NCI-H2196 (cell line): Measurements from ENCODE around the gene PCNX2.

ENCODE experiments used
- DNase-seq: peaks from one replicate; lab custom pipeline; 2025; ENCODE audit not compliant: unreplicated experiment; lab: John Stamatoyannopoulos, UW

Gene PCNX2

DNA sequence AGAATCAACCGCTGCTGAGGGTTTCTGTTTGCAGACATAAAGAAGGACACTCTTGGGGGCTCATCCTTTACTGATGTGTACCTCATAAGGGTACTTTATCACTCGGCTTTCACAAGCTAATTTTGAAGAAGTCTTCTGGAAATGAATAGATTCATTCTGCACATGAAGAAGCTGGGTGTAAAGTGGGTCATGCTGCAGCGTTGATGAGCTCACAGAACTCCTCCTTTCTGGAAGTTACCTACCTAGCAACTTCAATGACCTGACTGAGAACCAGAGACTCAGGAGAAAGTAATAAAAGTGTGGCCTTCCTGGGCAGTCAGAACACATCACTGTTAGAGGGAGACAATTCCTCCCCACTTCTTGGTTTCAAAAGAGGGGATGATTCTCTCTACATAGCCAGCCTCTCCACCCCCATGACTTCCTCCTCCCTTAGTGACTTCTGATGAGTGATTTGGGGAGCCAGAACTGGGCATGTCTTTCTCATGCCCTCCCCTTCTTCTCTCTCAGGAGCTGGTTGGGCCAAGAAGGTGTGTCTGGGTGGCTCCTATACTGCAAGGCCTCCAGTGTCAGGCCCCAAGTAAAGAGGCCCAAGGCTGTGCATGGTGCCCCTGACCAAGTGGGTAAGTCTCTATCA is 27.0 kb downstream of the PCNX2 start:
- DNase-seq, result no peak

DNA sequence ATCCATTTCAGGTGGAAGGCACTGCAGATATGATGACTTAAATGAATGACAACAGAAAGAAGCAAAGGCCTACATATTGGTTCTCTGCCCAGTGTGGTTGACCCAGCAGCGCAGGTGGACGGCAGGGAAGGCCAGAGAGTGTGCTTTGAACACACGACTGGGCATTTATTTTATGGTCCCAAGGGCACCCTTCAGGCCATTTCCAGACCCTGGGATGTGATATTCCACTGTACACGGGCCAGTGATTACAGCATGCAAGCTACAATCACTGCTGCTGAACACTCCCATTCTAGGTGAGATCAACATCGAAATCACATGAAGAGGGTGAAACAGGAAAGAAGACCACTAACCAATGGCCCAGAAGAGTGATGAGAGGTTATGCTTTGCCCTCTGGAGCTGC is 33.8 kb downstream of the PCNX2 start:
- no peak for DNase-seq

DNA sequence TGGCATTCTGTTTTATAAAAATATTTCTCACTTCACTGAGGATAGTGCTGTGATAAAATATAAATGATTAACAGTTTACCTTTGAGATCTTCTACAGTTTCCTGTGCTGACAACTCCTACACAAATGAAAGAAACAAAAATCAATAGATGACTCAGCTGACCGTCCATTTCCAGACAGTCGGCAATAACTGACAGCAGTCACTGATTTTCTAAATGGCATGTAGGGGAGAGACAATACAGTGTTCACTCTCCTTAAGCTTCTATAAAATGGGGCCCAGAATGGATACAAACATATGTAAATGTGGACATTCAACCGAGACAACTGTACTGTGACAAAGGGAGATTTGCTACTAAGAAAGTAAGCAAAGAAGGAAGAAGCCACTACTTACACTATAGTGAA is 34.3 kb downstream of the PCNX2 start:
- DNase-seq, result no peak

DNA sequence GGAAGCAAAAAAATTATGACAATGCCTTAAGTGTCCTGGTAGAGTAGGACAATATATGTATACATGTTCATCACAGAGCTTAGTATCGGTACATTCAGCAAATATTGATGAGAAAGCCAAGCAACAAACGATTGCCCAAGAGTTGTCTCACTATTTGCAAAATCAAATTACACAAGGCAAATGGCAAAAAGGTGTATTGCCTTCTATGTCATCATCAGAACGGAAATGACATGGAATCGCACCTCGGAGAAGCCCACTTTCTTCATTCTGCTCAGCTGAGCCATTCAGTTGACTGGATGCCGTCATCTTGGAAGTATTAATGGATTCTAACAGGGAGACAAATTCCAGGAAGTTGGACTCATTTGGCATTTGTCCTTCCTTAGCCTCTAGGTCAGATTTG is 37.7 kb downstream of the PCNX2 start:
- no peak for DNase-seq

DNA sequence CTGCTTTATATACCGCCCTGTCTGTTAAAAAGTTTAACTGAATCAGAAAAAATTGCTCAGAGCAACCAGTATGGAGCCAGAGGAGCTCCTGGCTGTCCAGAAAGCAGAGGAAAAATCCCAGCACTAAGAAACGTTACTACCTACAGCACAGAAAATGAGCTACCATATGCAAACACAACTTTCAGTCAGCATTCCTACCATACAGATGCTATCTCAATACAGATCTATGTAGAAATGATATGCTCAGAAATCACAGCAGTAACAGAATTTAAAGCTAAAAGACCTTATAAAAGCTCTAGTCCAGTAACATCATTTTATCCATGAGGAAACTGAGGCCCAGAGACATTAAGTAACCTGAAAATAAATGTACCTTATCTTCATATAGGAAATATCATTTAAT is 38.7 kb downstream of the PCNX2 start:
- no peak for DNase-seq

DNA sequence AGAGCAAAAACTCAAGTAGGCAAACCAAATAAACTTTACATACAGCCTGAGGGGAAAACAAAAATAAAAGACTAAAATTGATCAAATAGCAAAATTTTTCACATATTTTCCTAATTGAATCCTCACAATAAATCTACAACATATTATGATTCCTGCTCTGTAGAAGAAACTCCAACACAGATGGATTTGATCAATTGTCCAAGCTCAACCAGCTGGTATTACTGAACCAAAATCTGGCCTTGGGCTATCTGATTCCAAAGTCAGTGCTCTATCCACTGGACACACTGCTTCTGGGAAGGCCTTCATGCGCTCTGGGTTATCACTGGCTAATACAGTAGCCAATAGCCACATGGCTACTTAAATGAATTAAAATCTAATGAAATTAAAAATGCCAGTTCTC is 39.3 kb downstream of the PCNX2 start:
- DNase-seq, result no peak

DNA sequence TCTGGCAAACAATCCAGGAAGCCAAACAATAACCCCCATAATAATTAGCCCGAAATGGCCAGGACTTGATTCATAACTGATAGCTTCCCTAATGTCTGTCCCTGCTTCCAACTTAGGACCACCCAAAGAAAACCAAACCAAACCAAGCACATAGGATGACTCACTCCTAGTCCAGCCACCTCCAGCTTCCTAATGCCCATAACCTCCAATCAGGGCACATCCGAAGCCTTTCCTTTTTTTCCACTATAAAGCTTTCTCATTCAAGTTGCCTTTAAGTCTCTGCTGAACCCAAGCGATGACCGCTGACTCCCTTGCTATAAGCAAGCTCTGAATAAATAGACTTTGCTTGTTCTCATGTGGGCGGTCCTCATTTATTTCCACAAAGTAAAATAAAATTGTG is 40.4 kb downstream of the PCNX2 start:
- DNase-seq, result no peak

DNA sequence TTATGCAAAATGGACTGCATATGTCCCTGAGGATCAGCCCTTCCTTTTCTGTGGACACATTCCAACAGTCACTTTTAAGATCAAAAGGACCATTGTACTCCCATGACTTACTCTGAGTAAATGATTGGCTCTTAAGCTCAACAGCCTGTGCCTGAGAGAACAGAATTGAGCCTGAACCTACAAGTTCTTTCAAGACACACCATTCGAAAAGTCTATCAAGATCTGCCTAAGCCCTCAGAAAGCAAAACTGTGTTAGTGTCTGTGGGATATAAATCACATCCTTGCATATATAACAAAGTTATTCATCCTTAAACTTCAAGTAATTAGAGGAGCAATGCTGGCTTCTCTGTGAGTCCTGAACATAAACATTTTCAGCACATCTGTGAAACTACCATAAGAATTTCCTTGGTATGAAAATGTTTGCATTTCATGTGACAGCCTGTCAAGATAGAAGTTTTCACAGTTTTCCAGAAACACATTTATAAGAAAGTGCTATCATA is 41.6 kb downstream of the PCNX2 start:
- DNase-seq, result no peak

DNA sequence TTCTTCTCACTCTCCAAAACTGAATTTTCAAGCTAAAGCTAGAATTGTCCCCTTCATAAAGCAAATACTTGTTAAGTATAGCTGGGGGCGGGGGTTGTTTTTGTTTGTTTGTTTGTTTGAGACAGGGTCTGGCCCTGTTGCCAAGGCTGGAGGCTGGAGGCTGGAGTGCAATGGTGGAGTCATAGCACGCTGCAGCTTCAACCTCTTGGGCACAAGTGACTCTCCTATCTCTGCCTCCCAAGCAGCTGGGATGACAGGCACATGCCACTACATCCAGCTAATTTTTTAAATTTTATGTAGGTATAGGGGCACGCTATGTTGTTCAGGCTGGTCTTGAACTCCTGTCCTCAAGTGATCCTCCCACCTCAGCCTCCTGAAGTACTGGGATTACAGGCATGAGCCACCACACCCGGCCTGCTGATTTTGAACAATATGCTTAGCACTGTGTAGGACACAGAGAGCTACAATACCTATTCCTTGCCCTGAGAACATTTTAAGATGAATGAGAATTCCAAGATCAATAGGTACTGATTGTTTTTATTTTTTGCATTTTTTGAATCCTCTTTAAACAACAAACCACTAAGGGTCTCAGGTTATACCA is 42.2 kb downstream of the PCNX2 start:
- no peak for DNase-seq

DNA sequence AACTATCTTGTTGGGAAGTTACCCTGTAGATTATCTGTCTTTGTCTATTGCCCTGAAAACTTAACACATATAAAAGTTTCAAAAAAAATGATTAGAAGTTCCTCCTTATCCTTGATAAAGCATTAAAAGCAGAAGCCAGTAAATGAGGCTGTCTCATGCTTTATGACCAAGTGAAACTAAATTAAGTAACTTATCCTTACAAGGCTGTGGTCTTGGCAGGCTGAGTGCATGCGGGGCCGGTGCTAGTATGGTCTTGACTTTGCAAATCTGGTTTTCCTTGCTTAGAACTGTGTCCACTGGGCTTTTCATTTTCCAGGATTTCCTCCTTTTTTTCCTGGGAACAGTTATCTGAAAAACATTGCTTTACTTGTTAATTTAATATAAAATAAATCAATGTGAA is 43.1 kb downstream of the PCNX2 start:
- DNase-seq, result no peak

DNA sequence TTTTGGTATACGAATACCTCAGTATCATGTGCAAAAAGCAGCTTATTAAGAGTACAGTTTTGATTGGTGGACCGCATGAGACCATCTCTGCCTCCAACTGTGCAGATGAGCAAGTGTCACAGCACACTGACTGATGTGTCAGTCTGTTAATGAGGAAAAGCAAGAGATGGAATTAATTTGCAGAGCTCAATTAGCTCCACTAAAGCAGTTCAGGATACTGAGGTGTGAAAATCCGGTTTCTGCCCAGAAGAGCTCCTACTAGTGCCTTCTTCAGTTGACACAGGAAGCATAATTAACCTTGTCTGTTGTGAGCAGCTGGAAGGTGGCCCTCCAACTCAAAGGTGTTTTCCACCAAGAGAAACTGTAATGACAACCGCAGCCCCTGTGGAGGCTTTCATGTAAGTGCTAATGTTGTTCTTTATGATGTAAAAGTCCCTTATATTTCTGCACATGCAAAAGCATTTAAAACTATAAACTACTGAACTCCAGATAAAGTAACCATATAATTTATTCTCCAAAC is 44.3 kb downstream of the PCNX2 start:
- no peak for DNase-seq

DNA sequence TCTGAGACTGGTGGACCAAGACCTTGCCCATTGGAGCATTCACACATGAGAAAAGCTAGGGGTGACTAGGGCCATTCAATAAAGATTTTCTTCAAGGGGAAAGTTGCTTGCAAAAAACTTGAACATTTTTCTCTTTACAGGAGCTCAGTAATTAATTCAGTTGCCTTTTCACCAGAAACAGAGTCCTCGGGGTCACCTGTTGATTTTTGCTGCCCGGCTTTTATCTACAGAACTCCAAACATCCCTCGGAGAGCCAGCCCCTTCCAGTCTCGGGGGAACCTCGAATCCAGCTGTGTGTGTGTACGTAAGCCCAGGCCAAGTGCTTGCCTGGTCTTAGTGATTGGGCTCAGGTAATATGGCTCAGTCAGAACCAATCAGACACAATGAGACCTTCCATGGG is 47.5 kb downstream of the PCNX2 start:
- no peak for DNase-seq

DNA sequence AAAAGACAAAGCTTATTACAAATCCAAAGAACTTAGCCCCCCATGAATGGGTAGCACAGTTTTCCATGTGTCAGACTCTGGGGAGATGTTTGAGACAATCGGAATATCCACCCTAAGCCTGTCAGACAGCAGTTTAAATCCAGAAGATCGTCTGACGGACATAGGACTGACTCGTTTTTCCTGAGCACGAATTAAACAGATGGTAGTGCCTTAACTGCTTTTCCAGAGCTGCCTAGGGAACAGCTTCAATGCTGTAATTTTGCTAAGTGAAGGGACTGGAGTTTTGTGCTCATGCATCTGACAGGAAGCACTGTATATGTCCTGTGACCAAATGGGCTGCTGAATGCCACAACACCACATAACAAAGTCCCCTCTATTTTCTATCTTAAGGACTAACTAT is 48.6 kb downstream of the PCNX2 start:
- DNase-seq, result no peak

DNA sequence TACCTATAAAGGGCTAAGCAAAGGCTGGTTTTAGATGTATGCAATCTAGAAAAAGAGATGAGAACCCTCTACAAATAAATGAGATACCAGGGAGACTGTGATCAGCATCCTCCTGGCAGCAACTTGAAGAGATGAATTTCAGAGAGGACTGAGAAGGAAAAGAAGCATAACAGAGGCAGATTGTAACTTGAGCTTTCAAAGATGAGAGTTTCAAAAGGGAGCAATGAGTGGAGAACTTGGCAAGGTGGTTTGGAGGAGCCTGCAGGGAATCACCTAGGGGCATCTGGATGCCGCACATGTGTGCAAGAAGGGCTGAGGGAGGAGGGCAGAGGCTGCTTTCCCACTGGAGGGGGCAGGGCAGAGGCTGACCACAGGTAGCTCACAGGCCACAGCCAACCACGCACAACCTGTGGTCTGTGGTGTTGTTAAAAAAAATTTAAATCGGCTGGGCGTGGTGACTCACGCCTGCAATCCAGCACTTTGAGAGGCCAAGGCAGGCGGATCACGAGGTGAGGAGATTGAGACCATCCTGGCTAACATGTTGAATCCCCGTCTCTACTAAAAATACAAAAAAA is 50.2 kb downstream of the PCNX2 start:
- DNase-seq, result no peak

DNA sequence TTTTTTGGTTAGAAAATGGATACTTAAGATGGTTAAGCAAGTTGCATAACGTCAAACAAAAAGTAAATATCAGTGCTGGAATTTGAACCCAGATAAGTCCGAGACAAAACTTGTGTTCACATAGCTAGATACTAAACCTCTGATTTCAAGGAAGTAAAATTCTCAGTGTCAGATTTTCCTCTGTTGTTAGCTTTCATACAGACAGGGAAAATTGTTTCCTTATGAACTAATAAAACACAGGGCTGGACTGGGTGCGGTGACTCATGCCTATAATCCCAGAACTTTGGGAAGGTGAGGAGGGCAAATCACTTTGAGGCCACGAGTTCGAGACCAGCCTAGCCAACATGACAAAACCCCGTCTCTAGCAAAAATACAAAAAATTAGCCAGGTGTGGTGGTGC is 51.3 kb downstream of the PCNX2 start:
- no peak for DNase-seq

DNA sequence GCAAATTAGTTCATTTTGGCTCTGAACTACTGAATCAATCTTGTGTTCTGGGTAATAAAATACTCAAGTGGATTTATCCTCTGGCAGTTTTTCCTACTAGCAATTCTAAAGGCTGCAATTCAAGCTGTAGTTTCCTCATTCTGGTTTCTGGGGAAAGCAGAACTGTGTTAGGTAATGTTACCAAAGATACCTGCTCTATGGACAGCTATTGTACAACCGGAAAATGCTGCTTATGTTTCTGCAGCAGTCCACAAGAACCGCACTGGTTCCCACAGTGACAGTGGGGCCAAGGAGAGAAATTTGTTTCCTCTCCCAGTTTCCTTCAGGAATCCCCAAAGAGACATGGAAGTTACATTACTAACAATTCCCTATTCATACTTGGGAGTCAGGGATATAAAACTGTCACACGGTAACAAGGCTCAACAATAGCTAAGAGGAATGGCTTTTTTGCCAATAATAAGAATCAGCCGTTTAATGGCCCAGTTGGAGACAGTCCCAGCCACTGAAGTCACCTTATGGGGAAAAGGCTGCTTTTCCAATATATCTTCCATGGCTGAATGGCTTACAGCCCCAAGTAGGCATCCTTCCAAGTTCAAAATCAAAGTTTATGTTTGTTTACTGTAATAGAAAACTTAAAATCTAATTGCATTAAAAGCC is 52.6 kb downstream of the PCNX2 start:
- DNase-seq, result peak; percentile 39

DNA sequence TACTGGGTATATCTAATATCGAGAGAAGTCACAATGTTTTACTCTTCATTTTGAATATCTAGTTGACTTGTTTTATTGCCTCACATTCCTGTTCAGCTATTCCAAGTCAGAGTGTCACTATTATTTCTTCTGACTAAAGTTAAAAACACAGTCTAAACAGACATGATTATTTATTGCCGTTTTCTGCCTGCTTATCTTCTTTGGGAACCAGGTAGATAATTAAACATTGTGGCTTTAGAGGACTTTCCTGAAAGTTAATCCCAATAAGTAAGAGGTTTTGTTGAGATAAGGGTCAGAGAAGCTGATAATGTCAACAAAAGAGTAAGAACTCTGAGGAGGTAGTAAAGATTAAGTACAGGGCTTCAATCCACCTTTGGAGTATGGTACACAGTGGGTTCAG is 53.8 kb downstream of the PCNX2 start:
- no peak for DNase-seq

DNA sequence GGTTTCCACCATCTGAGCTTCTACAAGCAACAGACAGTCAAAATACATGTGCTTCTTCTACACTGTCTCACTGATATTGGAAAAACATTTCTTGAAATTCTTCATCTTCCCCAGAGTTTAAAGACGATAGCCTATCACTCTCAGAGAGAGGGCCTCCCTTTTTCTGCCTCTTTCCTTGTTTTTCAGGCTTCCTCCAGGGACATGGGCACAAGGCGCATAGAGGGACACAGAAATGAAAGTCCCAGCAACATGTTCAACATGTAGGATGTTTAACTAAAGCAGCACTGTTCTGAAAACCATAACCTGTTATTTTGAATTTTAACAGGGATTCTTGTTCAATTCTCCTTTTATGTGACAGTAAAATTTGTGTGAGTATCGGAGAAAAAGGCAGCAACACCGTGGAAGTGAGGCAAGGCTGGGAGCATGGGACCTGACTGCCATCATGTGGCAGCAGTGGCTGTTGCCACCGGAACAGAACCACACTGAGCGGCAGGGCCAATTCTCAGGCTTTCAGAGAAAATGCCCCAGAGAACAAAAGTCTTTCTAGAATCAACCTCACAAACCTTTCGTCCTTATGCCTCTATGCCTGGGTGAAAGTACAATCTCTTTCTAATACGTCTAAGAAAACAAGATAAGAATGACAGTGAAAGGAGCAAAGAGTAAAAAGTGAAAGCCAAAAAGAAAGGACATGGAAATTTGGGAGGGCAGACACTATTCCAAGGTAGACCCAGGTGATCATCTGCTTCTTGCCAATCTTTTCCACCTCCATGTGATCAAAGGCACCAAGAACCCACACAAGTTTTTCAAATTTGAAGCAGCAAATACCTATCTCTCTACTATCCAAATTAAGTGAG is 54.5 kb downstream of the PCNX2 start:
- DNase-seq, result no peak

DNA sequence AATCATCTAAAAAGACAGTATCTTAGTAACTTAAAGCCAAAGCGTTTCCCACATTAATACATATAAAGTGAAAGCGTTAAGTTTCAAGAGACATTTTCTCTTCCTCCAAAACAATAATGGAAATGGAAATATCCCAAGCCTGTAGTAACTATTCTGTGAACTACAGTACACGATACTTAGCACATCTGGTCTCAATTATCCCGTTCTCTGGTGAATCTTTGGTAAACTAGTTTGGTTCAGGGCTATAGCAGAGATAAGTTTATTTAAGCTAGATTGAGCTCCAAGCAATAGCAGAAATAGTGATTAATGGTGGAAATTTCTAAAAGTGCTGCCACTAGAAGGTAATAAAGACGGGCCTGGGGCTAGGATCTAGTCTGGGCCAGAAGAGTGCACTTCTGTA is 55.2 kb downstream of the PCNX2 start:
- no peak for DNase-seq

DNA sequence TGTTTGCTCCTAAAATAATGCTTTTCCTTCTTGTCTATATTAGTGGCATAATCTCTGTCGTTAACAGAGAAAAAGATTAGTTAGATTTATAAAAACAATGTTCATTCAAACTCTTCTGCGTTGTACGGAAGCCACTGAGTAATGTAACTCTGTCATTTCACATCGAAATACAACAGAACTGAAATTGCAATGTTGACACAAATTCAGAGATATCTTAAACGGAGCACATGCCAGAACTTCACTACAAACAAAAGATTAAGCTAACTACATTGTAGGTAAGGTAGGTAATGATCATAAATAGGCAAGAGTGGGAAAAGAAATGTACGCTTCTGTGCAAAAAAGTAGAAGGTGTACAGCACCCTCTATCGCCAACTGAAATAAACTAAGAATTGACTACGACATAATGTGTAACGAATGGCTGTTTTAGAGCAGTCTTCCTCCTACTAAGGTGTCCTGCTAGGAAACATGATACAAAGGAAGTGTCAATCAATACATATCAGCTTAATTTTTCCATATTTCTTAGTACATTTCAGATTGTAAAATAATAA is 56.6 kb downstream of the PCNX2 start:
- no peak for DNase-seq

DNA sequence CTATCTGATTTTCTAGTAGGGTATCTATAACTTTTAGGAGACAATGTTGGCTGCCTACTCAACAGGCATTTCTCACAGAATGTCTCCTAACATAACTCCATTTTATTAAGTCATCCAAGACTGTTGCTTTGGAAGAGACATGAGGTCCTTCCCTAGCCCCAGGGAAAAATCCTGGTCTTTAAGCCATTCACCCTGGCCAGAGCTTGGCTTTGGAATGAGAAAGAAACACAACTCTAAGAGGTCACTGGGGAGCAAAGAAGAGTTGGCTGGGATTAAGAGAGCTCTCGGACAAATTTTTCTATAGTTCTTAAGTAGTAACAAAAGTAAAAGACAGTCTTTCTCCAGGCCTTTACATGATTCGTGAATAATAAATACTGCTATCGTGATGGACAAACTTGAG is 57.9 kb downstream of the PCNX2 start:
- DNase-seq, result no peak
